HL-60 (cell line): ENCODE results near the gene ATP1B3.

ENCODE experiments used
- GABPA ChIP-seq: IDR thresholded peaks from 2 replicates; pipeline ENCODE4 v1.6.1; 2012; ENCODE audit warnings: low read depth
- TF ChIP-seq, protein P1 (sequence below): IDR thresholded peaks from one replicate; pipeline ENCODE4 v1.5.1; 2011; ENCODE audit warnings: low read length, control low read depth, inconsistent platforms; ENCODE audit not compliant: insufficient read depth

GRCh38 chr3:141849056-141849815 is 27.2 kb upstream of the ATP1B3 start:
- TF ChIP-seq, protein P1, sequence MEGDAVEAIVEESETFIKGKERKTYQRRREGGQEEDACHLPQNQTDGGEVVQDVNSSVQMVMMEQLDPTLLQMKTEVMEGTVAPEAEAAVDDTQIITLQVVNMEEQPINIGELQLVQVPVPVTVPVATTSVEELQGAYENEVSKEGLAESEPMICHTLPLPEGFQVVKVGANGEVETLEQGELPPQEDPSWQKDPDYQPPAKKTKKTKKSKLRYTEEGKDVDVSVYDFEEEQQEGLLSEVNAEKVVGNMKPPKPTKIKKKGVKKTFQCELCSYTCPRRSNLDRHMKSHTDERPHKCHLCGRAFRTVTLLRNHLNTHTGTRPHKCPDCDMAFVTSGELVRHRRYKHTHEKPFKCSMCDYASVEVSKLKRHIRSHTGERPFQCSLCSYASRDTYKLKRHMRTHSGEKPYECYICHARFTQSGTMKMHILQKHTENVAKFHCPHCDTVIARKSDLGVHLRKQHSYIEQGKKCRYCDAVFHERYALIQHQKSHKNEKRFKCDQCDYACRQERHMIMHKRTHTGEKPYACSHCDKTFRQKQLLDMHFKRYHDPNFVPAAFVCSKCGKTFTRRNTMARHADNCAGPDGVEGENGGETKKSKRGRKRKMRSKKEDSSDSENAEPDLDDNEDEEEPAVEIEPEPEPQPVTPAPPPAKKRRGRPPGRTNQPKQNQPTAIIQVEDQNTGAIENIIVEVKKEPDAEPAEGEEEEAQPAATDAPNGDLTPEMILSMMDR, result no peak
- no peak for TF ChIP-seq GABPA
